Measurements from ENCODE around the gene FAM193B. TPM values are rescaled to one million over a fixed set of nuclear protein-coding genes. Genes with fewer than 3 reads are reported as not detected.

Gene FAM193B
- total and polyA plus RNA-seq, 5 donors, result 24.9 to 41.8 (median 29.5) TPM

- H3K27me3 ChIP-seq (ENCODE audit: control insufficient read depth, insufficient read depth), result no peaks in the 10 kb centered on the region
- H3K4me3 ChIP-seq (ENCODE audit: low read length), result no peak overlapping the region
- intact Hi-C loops (cut with DNase I), result loop anchor here in 3 of 4 donors (5.0 to 10.0 kb wide), 4 partner anchors 102 to 190 kb away; partner anchors contain the start of genes MXD3 (in 1 of the 3) and PFN3 (in 1 of the 3)
- WGBS, result 94% methylated on average over 47 of the region's 47 CpGs
- DNase-seq, result peak in 2 of 3 donors; percentile 47 to 66
- H3K27ac ChIP-seq (ENCODE audit: low read length), result no peak overlapping the region
- no peak for ATAC-seq
- no peaks in the 10 kb centered on the region for H3K4me1 ChIP-seq (ENCODE audit: control insufficient read depth, insufficient read depth, low read length)
- no peaks in the 10 kb centered on the region for H3K9me3 ChIP-seq (ENCODE audit: control insufficient read depth, low read length)
Observed at GRCh38 chr5:177504086-177505056, 50.0 kb downstream of the FAM193B start.

GRCh38 chr5:177503351-177504085 is 50.8 kb downstream of the FAM193B start:
- Histone ChIP-seq H3K4me1 (ENCODE audit: control insufficient read depth, insufficient read depth, low read length) (no peaks in the 10 kb centered on the region), H3K4me3 (ENCODE audit: low read length) (no peak overlapping the region), H3K27me3 (ENCODE audit: control insufficient read depth, insufficient read depth) (no peaks in the 10 kb centered on the region), H3K27ac (ENCODE audit: low read length) (no peak overlapping the region), H3K9me3 (ENCODE audit: control insufficient read depth, low read length) (no peaks in the 10 kb centered on the region)
- DNase-seq (peak in 2 of 3 donors; percentile 44 to 45), ATAC-seq (no peak)
- WGBS, result 88% methylated on average over 24 of the region's 24 CpGs
- intact Hi-C loops (cut with DNase I), result loop anchor here in 3 of 4 donors (5.0 to 10.0 kb wide), 4 partner anchors 101 to 189 kb away; partner anchors contain the start of genes MXD3 (in 1 of the 3) and PFN3 (in 1 of the 3)

- H3K4me1 ChIP-seq (ENCODE audit: control insufficient read depth, insufficient read depth, low read length), result no peaks in the 10 kb centered on the region
- H3K27me3 ChIP-seq (ENCODE audit: control insufficient read depth, insufficient read depth), result no peaks in the 10 kb centered on the region
- intact Hi-C loops (cut with DNase I), result loop anchor here in 3 of 4 donors (5.0 to 10.0 kb wide), 4 partner anchors 101 to 188 kb away; partner anchors contain the start of genes MXD3 (in 1 of the 3) and PFN3 (in 1 of the 3)
- 80% methylated on average over 16 of the region's 16 CpGs for WGBS
- H3K27ac ChIP-seq (ENCODE audit: low read length), result no peak overlapping the region
- no peak overlapping the region for H3K4me3 ChIP-seq (ENCODE audit: low read length)
- ATAC-seq, result no peak
- no peaks in the 10 kb centered on the region for H3K9me3 ChIP-seq (ENCODE audit: control insufficient read depth, low read length)
- DNase-seq, result peak in 1 of 3 donors; percentile 21
Observed at GRCh38 chr5:177502886-177503285, 51.5 kb downstream of the FAM193B start.

GRCh38 chr5:177501874-177502678 is 52.3 kb downstream of the FAM193B start:
- no peak for ATAC-seq

GRCh38 chr5:177500685-177501522 is 53.5 kb downstream of the FAM193B start:
- DNase-seq (peak; percentile 93 to 98 (median 97)), ATAC-seq (peak; percentile 40 to 42)
- intact Hi-C loops (cut with DNase I), result loop anchor here (1.0 to 10.0 kb wide), 5 partner anchors 99 to 186 kb away; partner anchors contain the start of genes MXD3 (in 1 of the 4) and PFN3 (in 1 of the 4)
- Histone ChIP-seq H3K4me1 (ENCODE audit: control insufficient read depth, insufficient read depth, low read length) (no peaks in the 10 kb centered on the region), H3K27me3 (ENCODE audit: control insufficient read depth, insufficient read depth) (no peaks in the 10 kb centered on the region), H3K4me3 (ENCODE audit: low read length) (no peak overlapping the region), H3K9me3 (ENCODE audit: control insufficient read depth, low read length) (no peaks in the 10 kb centered on the region), H3K27ac (ENCODE audit: low read length) (no peak overlapping the region)
- 16% methylated on average over 10 of the region's 10 CpGs for WGBS

More at GRCh38 chr5:177501874-177502678, 52.3 kb downstream of the FAM193B start:
- no peaks in the 10 kb centered on the region for H3K27me3 ChIP-seq (ENCODE audit: control insufficient read depth, insufficient read depth)
- H3K4me1 ChIP-seq (ENCODE audit: control insufficient read depth, insufficient read depth, low read length), result no peaks in the 10 kb centered on the region
- intact Hi-C loops (cut with DNase I), result loop anchor here (1.0 to 10.0 kb wide), 5 partner anchors 100 to 187 kb away; partner anchors contain the start of genes MXD3 (in 1 of the 4) and PFN3 (in 1 of the 4)
- H3K4me3 ChIP-seq (ENCODE audit: low read length), result no peak overlapping the region
- 67% methylated on average over 9 of the region's 9 CpGs for WGBS
- no peak overlapping the region for H3K27ac ChIP-seq (ENCODE audit: low read length)
- no peaks in the 10 kb centered on the region for H3K9me3 ChIP-seq (ENCODE audit: control insufficient read depth, low read length)
- no peak for DNase-seq

- 82% methylated on average over 6 of the region's 6 CpGs for WGBS
- no peak overlapping the region for H3K27ac ChIP-seq (ENCODE audit: low read length)
Observed at GRCh38 chr5:177499842-177500241, 54.5 kb downstream of the FAM193B start.

GRCh38 chr5:177498013-177498787 is 56.2 kb downstream of the FAM193B start:
- WGBS, result 9% methylated on average over 48 of the region's 48 CpGs
- Histone ChIP-seq H3K9me3 (ENCODE audit: control insufficient read depth, low read length) (no peaks in the 10 kb centered on the region), H3K4me3 (ENCODE audit: low read length) (peak overlapping the region; percentile 24), H3K4me1 (ENCODE audit: control insufficient read depth, insufficient read depth, low read length) (peaks cover 5% of the 10 kb centered on the region), H3K27me3 (ENCODE audit: control insufficient read depth, insufficient read depth) (no peaks in the 10 kb centered on the region), H3K27ac (ENCODE audit: low read length) (peak overlapping the region; percentile 59)
- peak; percentile 5 to 11 for ATAC-seq
- intact Hi-C loops (cut with DNase I), result loop anchor here in 2 of 4 donors (2.0 to 5.0 kb wide), 2 partner anchors 41 to 107 kb away; no protein-coding TSS in a partner anchor
- DNase-seq, result peak; percentile 67 to 84 (median 81)

More at GRCh38 chr5:177499842-177500241, 54.5 kb downstream of the FAM193B start:
- H3K9me3 ChIP-seq (ENCODE audit: control insufficient read depth, low read length), result no peaks in the 10 kb centered on the region
- H3K4me1 ChIP-seq (ENCODE audit: control insufficient read depth, insufficient read depth, low read length), result no peaks in the 10 kb centered on the region
- no peaks in the 10 kb centered on the region for H3K27me3 ChIP-seq (ENCODE audit: control insufficient read depth, insufficient read depth)
- H3K4me3 ChIP-seq (ENCODE audit: low read length), result no peak overlapping the region
- intact Hi-C loops (cut with DNase I), result loop anchor here (2.0 to 10.0 kb wide), 6 partner anchors 43 to 185 kb away; partner anchors contain the start of genes MXD3 (in 1 of the 4) and PFN3 (in 1 of the 4)
- no peak for ATAC-seq
- DNase-seq, result no peak

- H3K9me3 ChIP-seq (ENCODE audit: control insufficient read depth, low read length), result no peaks in the 10 kb centered on the region
- intact Hi-C loops (cut with DNase I), result loop anchor here in 2 of 4 donors (2.0 to 5.0 kb wide), 2 partner anchors 40 to 107 kb away; no protein-coding TSS in a partner anchor
- no peaks in the 10 kb centered on the region for H3K27me3 ChIP-seq (ENCODE audit: control insufficient read depth, insufficient read depth)
- WGBS, result under 1% methylated on average over 73 of the region's 73 CpGs
- DNase-seq (peak; percentile 97 to 99 (median 98)), ATAC-seq (peak; percentile 84 to 90)
- H3K4me3 ChIP-seq (ENCODE audit: low read length), result peak within 1 kb of the TSS; percentile 72
- H3K4me1 ChIP-seq (ENCODE audit: control insufficient read depth, insufficient read depth, low read length), result peaks cover 6% of the 10 kb centered on the region
- H3K27ac ChIP-seq (ENCODE audit: low read length), result peak within 1 kb of the TSS; percentile 86
Observed at GRCh38 chr5:177497292-177498012, 56.9 kb downstream of the FAM193B start, which contains the start of gene PDLIM7. Gene PDLIM7, minus strand, starts transcription at chr5:177497604. Its CDS starts 1,092 bp downstream, at chr5:177496512.
